GM23248 (cell line): ENCODE data around the gene EFHC1.

Experiments
- EZH2 ChIP-seq: fragments of 200-600 bp; sonication (generic); IDR thresholded peaks from 2 replicates; pipeline ENCODE4 v1.6.1; 2018; ENCODE audit warnings: antibody characterized with exemption, mild to moderate bottlenecking; ENCODE audit not compliant: insufficient read depth, poor library complexity, severe bottlenecking
- EZH2phosphoT487 ChIP-seq: fragments of 200-600 bp; sonication (generic); IDR thresholded peaks from 2 replicates; pipeline ENCODE4 v1.6.1; 2018; ENCODE audit warnings: antibody characterized with exemption, moderate library complexity, mild to moderate bottlenecking, low read depth; ENCODE audit not compliant: insufficient read depth

DNA sequence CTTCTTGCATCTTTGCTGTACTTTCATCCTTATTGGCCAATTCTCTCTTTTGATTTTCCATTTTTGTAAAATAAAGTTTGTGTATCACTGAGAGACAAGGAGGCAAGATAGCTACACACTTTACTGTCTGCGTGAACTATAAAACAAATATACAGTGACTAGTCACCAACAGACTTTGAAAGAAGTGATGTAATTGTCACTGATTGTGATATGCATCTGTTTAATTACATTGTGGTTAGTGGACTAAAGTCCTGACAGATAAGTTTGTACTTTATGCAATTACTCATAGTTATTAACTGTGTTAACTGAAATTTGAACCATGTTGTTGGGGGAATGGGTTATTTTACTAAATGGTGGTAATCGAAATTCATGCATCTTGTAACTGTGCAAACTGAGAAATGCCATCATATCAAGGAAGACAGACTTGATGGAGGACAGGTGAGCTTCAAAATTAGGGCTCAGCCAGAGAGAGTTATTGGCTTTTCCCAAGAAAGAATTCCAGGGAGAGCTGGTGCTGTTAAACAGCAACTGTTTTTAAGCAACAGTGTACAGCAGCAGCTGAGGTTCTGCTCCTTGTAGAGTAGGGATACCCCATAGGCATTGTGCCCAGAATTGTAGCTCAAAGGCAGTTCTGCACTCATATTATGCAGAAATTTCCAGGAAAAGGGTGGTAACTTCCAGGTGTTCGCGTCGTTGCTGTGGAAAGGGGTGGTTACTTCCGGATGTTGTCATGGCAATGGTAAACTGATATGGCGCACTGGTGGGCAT is 62.9 kb downstream of the EFHC1 start:
- TF ChIP-seq EZH2 (no peak), EZH2phosphoT487 (no peak)
